CD4-positive, alpha-beta memory T cell (primary cell): Measurements from ENCODE around the gene CCDC192. TPM values are rescaled to one million over a fixed set of nuclear protein-coding genes. Genes with fewer than 3 reads are reported as not detected.

Source experiments
- CTCF ChIA-PET: fragments of 350-600 bp; sonication (Branson Sonifier 250); formaldehyde crosslinking; loops from one replicate; lab custom pipeline; 2021; ENCODE audit warnings: inconsistent platforms; ENCODE audit not compliant: partially characterized antibody; lab: Charles Lee
- POLR2A ChIA-PET: fragments of 350-600 bp; sonication (Branson Sonifier 250); formaldehyde crosslinking; loops from one replicate; lab custom pipeline; 2021; ENCODE audit not compliant: partially characterized antibody; lab: Charles Lee
- DNase-seq, 5 donors: peaks; one replicate each; pipeline versions ENCODE4 v3.0.0 to v3.0.0-alpha.2; 2020 to 2022; ENCODE audit warnings: mixed read lengths in 1 of 5
- H3K27ac ChIP-seq: one replicate; pipeline ENCODE4 v1.7.0; 2013; ENCODE audit warnings: low read depth, low read length
- H3K27me3 ChIP-seq: 2 replicates; pipeline ENCODE4 v1.7.0; 2013; ENCODE audit warnings: mild to moderate bottlenecking, low read length, moderate library complexity; ENCODE audit not compliant: insufficient read depth
- H3K36me3 ChIP-seq: 2 replicates; pipeline ENCODE4 v1.7.0; 2013; ENCODE audit warnings: mild to moderate bottlenecking, low read length, moderate library complexity; ENCODE audit not compliant: insufficient read depth
- H3K4me1 ChIP-seq: 2 replicates; pipeline ENCODE4 v1.7.0; 2013; ENCODE audit warnings: mild to moderate bottlenecking, low read length, moderate library complexity; ENCODE audit not compliant: insufficient read depth
- H3K4me3 ChIP-seq, 2 donors: one replicate each; pipeline ENCODE4 v1.7.0; 2013; ENCODE audit warnings: low read length in 2 of 2, mild to moderate bottlenecking in 1 of 2
- H3K9me3 ChIP-seq, 2 donors: one replicate each; pipeline ENCODE4 v1.7.0; 2013; ENCODE audit warnings: low read length in 2 of 2, control low read depth in 1 of 2; ENCODE audit not compliant: control insufficient read depth in 1 of 2
- H3K27ac Mint-ChIP-seq, 7 donors: one replicate each; pipeline ENCODE4 v1.8.0; 2020 to 2021; ENCODE audit warnings: mixed read lengths in 7 of 7, mild to moderate bottlenecking in 6 of 7, inconsistent platforms in 3 of 7, moderate library complexity in 3 of 7
- H3K27me3 Mint-ChIP-seq, 2 donors: one replicate each; pipeline ENCODE4 v1.8.0; 2020 to 2021; ENCODE audit warnings: mixed read lengths in 2 of 2
- H3K36me3 Mint-ChIP-seq, 2 donors: one replicate each; pipeline ENCODE4 v1.8.0; 2020 to 2021; ENCODE audit warnings: mixed read lengths in 2 of 2, inconsistent platforms in 1 of 2, mild to moderate bottlenecking in 1 of 2
- H3K4me1 Mint-ChIP-seq, 4 donors: one replicate each; pipeline ENCODE4 v1.8.0; 2020 to 2021; ENCODE audit warnings: mixed read lengths in 4 of 4, mild to moderate bottlenecking in 1 of 4
- H3K4me3 Mint-ChIP-seq, 8 donors: one replicate each; pipeline ENCODE4 v1.8.0; 2020 to 2021; ENCODE audit warnings: mixed read lengths in 8 of 8, mild to moderate bottlenecking in 7 of 8, moderate library complexity in 6 of 8, inconsistent platforms in 3 of 8
- H3K9me3 Mint-ChIP-seq, 8 donors: one replicate each; pipeline ENCODE4 v1.8.0; 2020 to 2021; ENCODE audit warnings: mixed read lengths in 8 of 8, mild to moderate bottlenecking in 5 of 8, inconsistent platforms in 3 of 8, moderate library complexity in 1 of 8
- intact Hi-C: fragments of 100-400 bp; cut with micrococcal nuclease; formaldehyde crosslinking; loops from one replicate; pipeline ENCODE4 v1.15.1; 2023
- polyA plus RNA-seq, 2 donors: library from polyadenylated mRNA; unstranded; fragments of 300-500 nt; fragmentation: Illumina TruSeq; gene quantifications; one replicate each; pipeline ENCODE4 v1.2.3, GENCODE V29; 2021
- total RNA-seq, 2 experiments: library from RNA; stranded (reverse); gene quantifications; one replicate each; pipeline ENCODE4 v1.2.3, GENCODE V29; 2021

Gene CCDC192
- total and polyA plus RNA-seq, 4 experiments from 2014 or later = not detected

GRCh38 chr5:127878174-127878750 lies 175.1 kb downstream of the CCDC192 start:
- no peak overlapping the region for H3K27ac ChIP-seq
- H3K4me3 Mint-ChIP-seq = no peak overlapping the region
- H3K36me3 ChIP-seq = no peaks in the 10 kb centered on the region
- H3K4me3 ChIP-seq = no peak overlapping the region
- H3K27ac Mint-ChIP-seq = no peak overlapping the region
- ChIA-PET CTCF (interaction anchor here (0.9 to 1.9 kb wide), 8 partner anchors 8 to 324 kb away, joined by 3 to 8 read pairs (median 4); no protein-coding TSS in a partner anchor), POLR2A (no interaction called here)
- no peaks in the 10 kb centered on the region for H3K9me3 ChIP-seq
- no peaks in the 10 kb centered on the region for H3K4me1 Mint-ChIP-seq
- no peaks in the 10 kb centered on the region for H3K27me3 ChIP-seq
- no peaks in the 10 kb centered on the region for H3K27me3 Mint-ChIP-seq
- no peak for DNase-seq
- H3K9me3 Mint-ChIP-seq = peaks cover 0 to 2% (median 0%) of the 10 kb centered on the region in 8 donors
- no peaks in the 10 kb centered on the region for H3K36me3 Mint-ChIP-seq
- intact Hi-C loops = no loop called here
- H3K4me1 ChIP-seq = no peaks in the 10 kb centered on the region

- H3K36me3 ChIP-seq = no peaks in the 10 kb centered on the region
- H3K27ac ChIP-seq = no peak overlapping the region
- Mint-ChIP-seq H3K27ac (no peak overlapping the region), H3K27me3 (peaks cover 2 to 3% of the 10 kb centered on the region in 2 donors), H3K4me1 (no peaks in the 10 kb centered on the region), H3K4me3 (no peak overlapping the region), H3K9me3 (no peaks in the 10 kb centered on the region), H3K36me3 (no peaks in the 10 kb centered on the region)
- CTCF ChIA-PET = interaction anchor here (1.1 kb wide), 1 partner anchor 12 kb away, joined by 5 read pairs; no protein-coding TSS in a partner anchor
- intact Hi-C loops = no loop called here
- H3K9me3 ChIP-seq = no peaks in the 10 kb centered on the region
- no peak overlapping the region for H3K4me3 ChIP-seq
- H3K4me1 ChIP-seq = no peaks in the 10 kb centered on the region
- H3K27me3 ChIP-seq = no peaks in the 10 kb centered on the region
- no peak for DNase-seq
- POLR2A ChIA-PET = no interaction called here
Observed at GRCh38 chr5:127884416-127884815, 181.2 kb downstream of the CCDC192 start.

- ChIA-PET CTCF (interaction anchor here (1.0 to 1.1 kb wide), 2 partner anchors 9 to 13 kb away, joined by 5 read pairs; no protein-coding TSS in a partner anchor), POLR2A (interaction anchor here (0.5 kb wide), 1 partner anchor 8 kb away, joined by 3 read pairs; no protein-coding TSS in a partner anchor)
- no peaks in the 10 kb centered on the region for H3K9me3 Mint-ChIP-seq
- Histone ChIP-seq H3K27me3 (no peaks in the 10 kb centered on the region), H3K4me3 (no peak overlapping the region), H3K27ac (no peak overlapping the region), H3K9me3 (no peaks in the 10 kb centered on the region), H3K36me3 (no peaks in the 10 kb centered on the region), H3K4me1 (no peaks in the 10 kb centered on the region)
- H3K4me1 Mint-ChIP-seq = no peaks in the 10 kb centered on the region
- DNase-seq = no peak
- no peaks in the 10 kb centered on the region for H3K36me3 Mint-ChIP-seq
- intact Hi-C loops = no loop called here
- H3K27me3 Mint-ChIP-seq = peaks cover 2 to 3% of the 10 kb centered on the region in 2 donors
- no peak overlapping the region for H3K27ac Mint-ChIP-seq
- H3K4me3 Mint-ChIP-seq = no peak overlapping the region
Observed at GRCh38 chr5:127885176-127885575, 182.0 kb downstream of the CCDC192 start.

DNA sequence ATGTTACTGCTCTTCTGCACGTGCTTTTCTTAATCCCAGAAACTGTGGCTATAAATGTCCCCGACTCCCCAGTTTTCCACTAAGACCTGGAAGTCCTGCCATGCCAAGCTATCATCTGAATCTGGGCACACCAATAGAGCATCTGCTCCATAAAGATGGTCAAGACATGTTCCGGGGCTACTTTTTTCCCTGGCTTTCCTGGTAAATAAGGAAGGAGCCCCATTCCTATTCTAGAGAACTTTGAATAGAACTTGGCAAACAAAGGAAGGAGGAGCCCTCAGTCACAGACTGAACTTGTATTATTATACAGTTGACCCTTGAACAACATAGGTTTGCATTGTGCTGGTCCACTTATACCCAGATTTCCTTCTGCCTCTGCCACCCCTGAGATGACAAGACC lies 182.9 kb downstream of the CCDC192 start:
- peaks cover 0 to 4% (median 1%) of the 10 kb centered on the region in 4 donors for H3K4me1 Mint-ChIP-seq
- no peak overlapping the region for H3K4me3 Mint-ChIP-seq
- Histone ChIP-seq H3K4me1 (no peaks in the 10 kb centered on the region), H3K9me3 (no peaks in the 10 kb centered on the region), H3K27ac (no peak overlapping the region), H3K27me3 (no peaks in the 10 kb centered on the region), H3K36me3 (no peaks in the 10 kb centered on the region), H3K4me3 (no peak overlapping the region)
- H3K27me3 Mint-ChIP-seq = peaks cover 3 to 4% of the 10 kb centered on the region in 2 donors
- CTCF ChIA-PET = interaction anchor here (1.0 kb wide), 1 partner anchor 10 kb away, joined by 5 read pairs; no protein-coding TSS in a partner anchor
- no peaks in the 10 kb centered on the region for H3K36me3 Mint-ChIP-seq
- no peak for DNase-seq
- no peak overlapping the region for H3K27ac Mint-ChIP-seq
- intact Hi-C loops = no loop called here
- H3K9me3 Mint-ChIP-seq = peaks cover 0 to 3% (median 0%) of the 10 kb centered on the region in 8 donors
- POLR2A ChIA-PET = no interaction called here

DNA sequence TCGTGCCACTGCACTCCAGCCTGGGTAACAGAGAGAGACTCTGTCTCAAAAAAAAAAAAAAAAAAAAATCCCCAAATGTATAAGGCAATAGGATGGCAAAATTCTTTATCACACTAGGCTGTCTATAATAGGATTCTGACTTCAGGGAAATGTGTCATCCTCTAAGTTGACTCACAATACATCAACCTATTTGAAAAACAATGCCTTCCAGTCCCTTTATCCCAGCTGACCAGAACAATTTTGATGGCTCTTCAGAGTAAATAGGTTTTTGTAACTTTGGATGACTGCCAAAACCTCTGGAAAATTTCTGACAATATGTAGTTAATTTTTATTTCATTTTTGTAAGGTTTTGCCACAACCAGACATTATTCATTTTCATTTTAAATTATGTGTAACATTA lies 184.1 kb downstream of the CCDC192 start:
- peaks cover 5 to 11% (median 10%) of the 10 kb centered on the region in 4 donors for H3K4me1 Mint-ChIP-seq
- H3K9me3 ChIP-seq = no peaks in the 10 kb centered on the region
- intact Hi-C loops = no loop called here
- no peak overlapping the region for H3K27ac ChIP-seq
- no peak for DNase-seq
- H3K36me3 ChIP-seq = no peaks in the 10 kb centered on the region
- H3K36me3 Mint-ChIP-seq = no peaks in the 10 kb centered on the region
- CTCF ChIA-PET = no interaction called here
- peaks cover 0 to 3% (median 0%) of the 10 kb centered on the region in 8 donors for H3K9me3 Mint-ChIP-seq
- H3K27me3 ChIP-seq = no peaks in the 10 kb centered on the region
- H3K4me3 Mint-ChIP-seq = no peak overlapping the region
- POLR2A ChIA-PET = no interaction called here
- peaks cover 3% of the 10 kb centered on the region for H3K4me1 ChIP-seq
- no peak overlapping the region for H3K4me3 ChIP-seq
- H3K27me3 Mint-ChIP-seq = peaks cover 3 to 4% of the 10 kb centered on the region in 2 donors
- no peak overlapping the region for H3K27ac Mint-ChIP-seq

DNA sequence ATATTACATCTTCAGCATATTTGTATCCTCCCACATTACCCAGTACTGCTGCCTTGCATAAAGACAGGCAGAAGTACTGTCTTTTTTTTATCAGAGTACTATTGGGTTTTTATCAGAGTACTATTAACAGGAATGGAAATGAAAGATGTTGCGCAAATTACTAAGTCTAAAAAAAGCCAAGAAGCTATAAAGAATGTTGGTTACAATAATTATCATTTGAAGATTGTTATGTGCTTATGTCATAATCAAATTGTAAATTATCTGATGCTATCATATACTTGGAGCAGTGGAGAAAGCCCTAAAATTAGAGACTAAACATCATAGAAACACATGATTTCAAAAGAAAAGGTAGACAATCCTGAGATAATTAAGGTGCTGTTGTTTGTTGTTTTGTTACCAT lies 188.8 kb downstream of the CCDC192 start:
- H3K4me1 Mint-ChIP-seq = peaks cover 9 to 21% (median 17%) of the 10 kb centered on the region in 4 donors
- no peak for DNase-seq
- CTCF ChIA-PET = interaction anchor here (1.3 to 1.4 kb wide), 2 partner anchors 17 to 191 kb away, joined by 3 to 6 read pairs; partner anchors contain the start of gene SLC12A2

More for the DNA sequence above, 188.8 kb downstream of the CCDC192 start:
- Mint-ChIP-seq H3K4me3 (peak overlapping the region in 1 of 8 donors; percentile 68), H3K27me3 (peaks cover 0 to 2% of the 10 kb centered on the region in 2 donors), H3K36me3 (no peaks in the 10 kb centered on the region), H3K9me3 (peaks cover 0 to 3% (median 0%) of the 10 kb centered on the region in 8 donors), H3K27ac (peak overlapping the region in 1 of 7 donors; percentile 83)
- no peak overlapping the region for H3K27ac ChIP-seq
- intact Hi-C loops = loop anchor here (1.0 to 2.0 kb wide), 2 partner anchors 17 to 191 kb away; partner anchors contain the start of gene SLC12A2
- H3K27me3 ChIP-seq = no peaks in the 10 kb centered on the region
- H3K4me3 ChIP-seq = no peak overlapping the region
- no peaks in the 10 kb centered on the region for H3K9me3 ChIP-seq
- no peaks in the 10 kb centered on the region for H3K36me3 ChIP-seq
- POLR2A ChIA-PET = interaction anchor here (1.0 kb wide), 1 partner anchor 190 kb away, joined by 6 read pairs; no protein-coding TSS in a partner anchor
- peaks cover 13% of the 10 kb centered on the region for H3K4me1 ChIP-seq
